ENCODE data around the gene PDE1A.

Gene PDE1A

GRCh38 chr2:182447163-182447562, 20.3 kb upstream of the PDE1A start:
- DNase-seq (ENCODE audit: low read depth), result peak; percentile 6
- no peak overlapping the region for H3K4me3 ChIP-seq (ENCODE audit: low read depth, low read length)
- TF ChIP-seq CTCF (conservative IDR thresholded peaks at IDR 0.05; ENCODE audit: low read depth, low read length), result no peak

GRCh38 chr2:182446087-182446486, 19.3 kb upstream of the PDE1A start:
- H3K4me3 ChIP-seq (ENCODE audit: low read depth, low read length), result no peak overlapping the region
- DNase-seq (ENCODE audit: low read depth), result peak; percentile 30
- TF ChIP-seq CTCF (conservative IDR thresholded peaks at IDR 0.05; ENCODE audit: low read depth, low read length), result no peak

GRCh38 chr2:182445391-182445965, 18.6 kb upstream of the PDE1A start:
- H3K4me3 ChIP-seq (ENCODE audit: low read depth, low read length), result no peak overlapping the region
- DNase-seq (ENCODE audit: low read depth), result peak; percentile 37

GRCh38 chr2:182444806-182445205, 18.0 kb upstream of the PDE1A start:
- DNase-seq (ENCODE audit: low read depth), result peak; percentile 75
- TF ChIP-seq CTCF (conservative IDR thresholded peaks at IDR 0.05; ENCODE audit: low read depth, low read length), result no peak
- no peak overlapping the region for H3K4me3 ChIP-seq (ENCODE audit: low read depth, low read length)

More at GRCh38 chr2:182445391-182445965, 18.6 kb upstream of the PDE1A start:
- TF ChIP-seq CTCF (conservative IDR thresholded peaks at IDR 0.05; ENCODE audit: low read depth, low read length), result no peak

GRCh38 chr2:182444170-182444569, 17.3 kb upstream of the PDE1A start:
- TF ChIP-seq CTCF (conservative IDR thresholded peaks at IDR 0.05; ENCODE audit: low read depth, low read length), result no peak
- no peak overlapping the region for H3K4me3 ChIP-seq (ENCODE audit: low read depth, low read length)
- no peak for DNase-seq (ENCODE audit: low read depth)

- no peak for DNase-seq (ENCODE audit: low read depth)
- no peak for TF ChIP-seq CTCF (conservative IDR thresholded peaks at IDR 0.05; ENCODE audit: low read depth, low read length)
- no peak overlapping the region for H3K4me3 ChIP-seq (ENCODE audit: low read depth, low read length)
Measured at GRCh38 chr2:182436252-182436651, 9.4 kb upstream of the PDE1A start.

GRCh38 chr2:182435754-182436153, 8.9 kb upstream of the PDE1A start:
- no peak for TF ChIP-seq CTCF (conservative IDR thresholded peaks at IDR 0.05; ENCODE audit: low read depth, low read length)
- DNase-seq (ENCODE audit: low read depth), result peak; percentile 66

More at GRCh38 chr2:182435754-182436153, 8.9 kb upstream of the PDE1A start:
- no peak overlapping the region for H3K4me3 ChIP-seq (ENCODE audit: low read depth, low read length)
